Measurements from ENCODE around the gene MAPK7. TPM values are rescaled to one million over a fixed set of nuclear protein-coding genes. Genes with fewer than 3 reads are reported as not detected.

MAPK7 gene
- total RNA-seq, 2 experiments from 2014 or later, result 25.1 to 27.1 TPM

DNA sequence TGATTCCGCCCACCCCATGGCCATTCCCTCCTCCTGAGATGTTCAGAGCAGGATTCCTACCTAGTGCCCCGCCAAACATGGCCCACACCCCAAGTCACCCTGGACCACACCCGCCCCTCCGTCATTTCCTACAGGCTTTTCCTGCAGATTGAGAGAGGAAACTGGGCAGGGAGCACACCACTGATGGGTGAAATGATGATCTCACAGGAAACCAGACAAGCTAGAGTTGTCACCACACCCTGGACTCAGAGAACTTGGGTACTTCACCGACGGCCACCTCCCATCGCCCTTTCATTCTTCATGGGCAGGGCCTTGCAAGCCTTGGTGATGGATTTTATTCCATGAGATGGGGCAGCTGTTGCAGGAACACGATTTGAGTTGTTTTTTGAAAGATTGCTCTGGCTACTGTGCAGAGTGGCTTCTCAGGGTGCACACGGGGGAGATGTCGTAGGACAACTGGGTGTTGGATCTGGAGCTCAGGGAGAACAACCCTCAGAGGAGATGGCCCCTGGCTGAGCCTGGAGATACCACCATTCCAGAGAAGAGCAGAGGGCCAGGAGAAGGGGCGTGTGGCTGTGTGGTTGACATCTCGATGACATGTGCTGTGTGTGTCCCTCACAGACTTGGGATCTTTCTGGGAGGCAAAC lies 8.3 kb upstream of the MAPK7 start:
- ChIA-PET CTCF (interaction anchor here (1.8 kb wide), 1 partner anchor 77 kb away, joined by 4 read pairs; no protein-coding TSS in a partner anchor), POLR2A (interaction anchor here (1.5 kb wide), 1 partner anchor 76 kb away, joined by 4 read pairs; no protein-coding TSS in a partner anchor)
- intact Hi-C loops (cut with micrococcal nuclease), result no loop called here
- DNase-seq (peak; percentile 41), ATAC-seq (peak; percentile 79)
- Mint-ChIP-seq H3K27me3 (no peaks in the 10 kb centered on the region), H3K27ac (peak overlapping the region; percentile 57), H3K9me3 (no peaks in the 10 kb centered on the region), H3K4me3 (no peak overlapping the region), H3K4me1 (ENCODE audit: low read depth) (peaks cover 30% of the 10 kb centered on the region), H3K36me3 (ENCODE audit: low read depth) (no peaks in the 10 kb centered on the region)
- TF ChIP-seq, protein P1, sequence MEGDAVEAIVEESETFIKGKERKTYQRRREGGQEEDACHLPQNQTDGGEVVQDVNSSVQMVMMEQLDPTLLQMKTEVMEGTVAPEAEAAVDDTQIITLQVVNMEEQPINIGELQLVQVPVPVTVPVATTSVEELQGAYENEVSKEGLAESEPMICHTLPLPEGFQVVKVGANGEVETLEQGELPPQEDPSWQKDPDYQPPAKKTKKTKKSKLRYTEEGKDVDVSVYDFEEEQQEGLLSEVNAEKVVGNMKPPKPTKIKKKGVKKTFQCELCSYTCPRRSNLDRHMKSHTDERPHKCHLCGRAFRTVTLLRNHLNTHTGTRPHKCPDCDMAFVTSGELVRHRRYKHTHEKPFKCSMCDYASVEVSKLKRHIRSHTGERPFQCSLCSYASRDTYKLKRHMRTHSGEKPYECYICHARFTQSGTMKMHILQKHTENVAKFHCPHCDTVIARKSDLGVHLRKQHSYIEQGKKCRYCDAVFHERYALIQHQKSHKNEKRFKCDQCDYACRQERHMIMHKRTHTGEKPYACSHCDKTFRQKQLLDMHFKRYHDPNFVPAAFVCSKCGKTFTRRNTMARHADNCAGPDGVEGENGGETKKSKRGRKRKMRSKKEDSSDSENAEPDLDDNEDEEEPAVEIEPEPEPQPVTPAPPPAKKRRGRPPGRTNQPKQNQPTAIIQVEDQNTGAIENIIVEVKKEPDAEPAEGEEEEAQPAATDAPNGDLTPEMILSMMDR (IDR thresholded peaks at IDR 0.05), result no peak

DNA sequence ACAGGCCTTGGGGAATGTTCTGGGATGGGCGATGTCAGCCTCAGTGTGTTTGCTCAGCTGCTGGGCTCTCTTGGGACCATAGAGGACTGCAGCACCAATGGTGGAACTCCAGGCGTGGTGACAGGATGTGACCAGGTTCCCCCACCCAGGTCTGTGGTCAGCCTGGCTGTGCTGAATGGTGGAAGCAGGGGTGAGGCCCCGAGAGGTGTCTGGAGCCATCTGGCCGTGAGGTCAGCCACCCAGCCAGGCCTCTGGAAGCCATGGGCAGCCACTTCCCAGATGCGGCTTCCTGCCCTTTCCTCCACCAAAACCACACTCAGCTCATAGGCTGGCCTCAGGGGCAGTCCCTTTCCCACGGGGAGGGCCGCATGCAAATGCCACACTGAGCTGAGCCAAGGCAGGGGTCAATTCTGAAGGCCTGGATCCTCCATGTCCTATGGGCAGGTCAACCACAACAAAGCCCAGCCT lies 7.8 kb upstream of the MAPK7 start:
- Mint-ChIP-seq H3K9me3 (no peaks in the 10 kb centered on the region), H3K27ac (no peak overlapping the region), H3K27me3 (no peaks in the 10 kb centered on the region), H3K4me3 (no peak overlapping the region), H3K4me1 (ENCODE audit: low read depth) (peaks cover 30% of the 10 kb centered on the region), H3K36me3 (ENCODE audit: low read depth) (no peaks in the 10 kb centered on the region)
- POLR2A ChIA-PET, result interaction anchor here (1.5 kb wide), 1 partner anchor 76 kb away, joined by 4 read pairs; no protein-coding TSS in a partner anchor
- intact Hi-C loops (cut with micrococcal nuclease), result no loop called here
- peak; percentile 66 for ATAC-seq
- TF ChIP-seq, protein P1 (IDR thresholded peaks at IDR 0.05), result no peak
- DNase-seq, result peak; percentile 46
- CTCF ChIA-PET, result interaction anchor here (1.8 kb wide), 1 partner anchor 77 kb away, joined by 4 read pairs; no protein-coding TSS in a partner anchor

DNA sequence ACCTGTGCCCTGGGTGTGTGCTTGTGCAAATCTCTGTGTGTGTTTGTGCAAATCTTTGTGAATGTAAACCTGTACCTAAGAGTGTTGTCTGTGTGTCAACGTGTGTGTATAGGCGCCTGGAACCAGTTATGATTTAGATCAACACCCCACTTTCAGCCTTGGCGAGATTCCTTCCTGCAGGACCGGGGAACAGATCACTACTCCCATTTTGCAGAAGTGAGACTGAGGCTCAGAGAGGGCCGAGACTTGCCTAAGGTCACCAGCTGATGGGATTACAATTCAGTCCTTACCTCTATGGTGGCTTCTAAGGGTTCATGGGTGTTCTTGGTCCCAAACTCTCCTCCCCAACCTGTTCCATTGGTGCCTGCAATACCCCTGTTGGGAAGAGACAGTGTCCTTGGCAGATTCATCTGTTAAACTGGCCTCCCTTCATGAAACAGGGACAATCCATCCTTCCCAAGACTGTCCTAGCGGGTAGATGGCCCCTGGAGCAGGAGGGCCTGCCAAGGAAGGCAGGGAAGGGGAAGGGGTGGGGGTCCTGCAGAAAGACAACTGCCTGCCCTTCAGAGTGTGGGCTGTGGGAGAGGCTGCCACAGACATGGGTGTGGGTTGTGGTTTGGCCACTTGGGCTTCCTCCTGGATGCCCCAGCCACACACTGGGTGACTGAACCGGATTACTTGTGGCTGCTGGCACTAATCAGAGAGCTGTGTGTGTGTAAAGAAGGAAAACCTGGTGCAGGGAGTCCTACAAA lies 6.9 kb upstream of the MAPK7 start:
- no peak overlapping the region for H3K4me3 Mint-ChIP-seq
- ATAC-seq (no peak), DNase-seq (no peak)
- TF ChIP-seq, protein P1 (IDR thresholded peaks at IDR 0.05), result no peak
- intact Hi-C loops (cut with micrococcal nuclease), result no loop called here
- H3K27me3 Mint-ChIP-seq, result no peaks in the 10 kb centered on the region
- H3K36me3 Mint-ChIP-seq (ENCODE audit: low read depth), result no peaks in the 10 kb centered on the region
- peaks cover 34% of the 10 kb centered on the region for H3K4me1 Mint-ChIP-seq (ENCODE audit: low read depth)
- ChIA-PET CTCF (interaction anchor here (1.7 to 1.8 kb wide), 2 partner anchors 9 to 76 kb away, joined by 4 to 7 read pairs; partner anchors contain the start of gene B9D1), POLR2A (interaction anchor here (0.5 kb wide), 1 partner anchor 358 kb away, joined by 4 read pairs; no protein-coding TSS in a partner anchor)
- no peak overlapping the region for H3K27ac Mint-ChIP-seq
- H3K9me3 Mint-ChIP-seq, result no peaks in the 10 kb centered on the region

DNA sequence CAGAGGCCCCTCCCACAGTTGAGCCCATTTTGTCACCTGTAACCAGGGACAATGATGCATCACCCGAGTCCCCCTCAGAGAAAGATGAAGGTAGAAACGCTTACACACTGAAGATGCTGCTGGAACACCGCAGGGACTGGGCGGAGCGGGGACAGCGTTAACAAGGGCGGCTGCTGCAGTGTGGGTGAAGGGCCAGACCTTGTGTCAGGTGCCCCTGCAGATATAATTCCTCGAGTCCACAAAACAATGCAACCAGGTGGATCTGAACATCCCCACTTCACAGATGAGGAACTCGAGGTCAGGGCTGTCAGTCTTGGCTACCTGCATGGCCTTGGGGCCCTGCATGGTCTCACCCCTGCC lies 6.3 kb upstream of the MAPK7 start:
- TF ChIP-seq, protein P1 (IDR thresholded peaks at IDR 0.05), result no peak
- intact Hi-C loops (cut with micrococcal nuclease), result no loop called here
- POLR2A ChIA-PET, result interaction anchor here (0.5 kb wide), 1 partner anchor 357 kb away, joined by 4 read pairs; no protein-coding TSS in a partner anchor
- Mint-ChIP-seq H3K27me3 (no peaks in the 10 kb centered on the region), H3K9me3 (no peaks in the 10 kb centered on the region), H3K36me3 (ENCODE audit: low read depth) (no peaks in the 10 kb centered on the region), H3K4me1 (ENCODE audit: low read depth) (peaks cover 37% of the 10 kb centered on the region), H3K27ac (no peak overlapping the region), H3K4me3 (no peak overlapping the region)
- no peak for DNase-seq
- ATAC-seq, result no peak
- CTCF ChIA-PET, result interaction anchor here (1.7 kb wide), 1 partner anchor 9 kb away, joined by 7 read pairs; the partner anchor contains the start of gene B9D1
